HepG2 (cell line): Measurements from ENCODE around the gene C1orf74. TPM values are rescaled to one million over a fixed set of nuclear protein-coding genes. Genes with fewer than 3 reads are reported as not detected.
A peak's percentile ranks its signal among the peaks of the same experiment; 100 is the strongest.

Source experiments
- ATAC-seq: fragments of 200-7000 bp; cut with Tn5 transposase; 3 replicates; pipeline ENCODE4 v1.9.1; 2020; ENCODE audit warnings: mild to moderate bottlenecking, moderate library complexity
- BruUV-seq: library from RNA; stranded (reverse); fragments of 400-500 nt; replicated peaks from 2 replicates; lab custom pipeline; 2021; lab: Mats Ljungman, UMichigan
- CTCF ChIA-PET: fragments of 300-600 bp; formaldehyde crosslinking; extraction: SDS; loops from one replicate; lab custom pipeline; 2021; ENCODE audit warnings: low total read pairs, inconsistent platforms, low intra/inter-chr PET ratio; lab: Yijun Ruan, JAX
- POLR2A ChIA-PET: fragments of 350-600 bp; sonication (Branson Sonifier 250); formaldehyde crosslinking; loops from one replicate; lab custom pipeline; 2020; ENCODE audit warnings: antibody characterized with exemption, inconsistent platforms; lab: Yijun Ruan, JAX
- DNase-seq: peaks from one replicate; pipeline ENCODE4 v3.0.0-alpha.2; 2015; ENCODE audit warnings: low spot score
- FAIRE-seq: peaks from 3 replicates; lab custom pipeline; 2011; peaks lifted over from hg19 to GRCh38; lab: Jason Lieb, UNC
- H2AFZ ChIP-seq: one replicate; pipeline ENCODE4 v1.6.1; 2011; ENCODE audit warnings: low read length, inconsistent platforms
- H3K27ac ChIP-seq: fragments of 300-600 bp; 3 replicates; pipeline ENCODE4 v1.8.0; 2011; ENCODE audit warnings: mixed run types, mild to moderate bottlenecking, mixed read lengths, low read length, inconsistent platforms; ENCODE audit not compliant: insufficient read depth; ENCODE audit errors: extremely low read length
- H3K27me3 ChIP-seq, 2 experiments: fragments of 200-600 bp in 1 of 2; 2 replicates in 1 of 2; 3 replicates in 1 of 2; pipeline versions ENCODE4 v1.6.0 to v1.8.0; 2011; ENCODE audit warnings: low read length in 2 of 2, mild to moderate bottlenecking in 2 of 2, moderate library complexity in 2 of 2, inconsistent platforms in 1 of 2; ENCODE audit not compliant: insufficient read depth in 2 of 2, control insufficient read depth in 1 of 2
- H3K36me3 ChIP-seq, 2 experiments: fragments of 200-600 bp in 1 of 2; replicated peaks in 1 of 2; 2 replicates in 1 of 2; 3 replicates in 1 of 2; pipeline versions ENCODE4 v1.5.1 to v1.8.0; 2011; ENCODE audit warnings: low read length in 2 of 2, inconsistent platforms in 1 of 2; ENCODE audit not compliant: insufficient read depth in 2 of 2, control insufficient read depth in 1 of 2
- H3K4me1 ChIP-seq: 2 replicates; pipeline ENCODE4 v1.5.1; 2012; ENCODE audit warnings: low read length, inconsistent platforms; ENCODE audit not compliant: insufficient read depth
- H3K4me2 ChIP-seq: 2 replicates; pipeline ENCODE4 v1.6.0; 2011; ENCODE audit warnings: low read depth, low read length, inconsistent platforms
- H3K4me3 ChIP-seq, 3 experiments: fragments of 200-600 bp in 1 of 3; sonication (generic), shearing (Covaris generic) in 1 of 3; replicated peaks in 1 of 3; 2 replicates each; pipeline ENCODE4 v1.5.1; 2011 to 2016; ENCODE audit warnings: low read length in 3 of 3, inconsistent platforms in 2 of 3, low read depth in 2 of 3, mild to moderate bottlenecking in 2 of 3, control low read depth in 1 of 3, mixed read lengths in 1 of 3; ENCODE audit not compliant: insufficient read depth in 1 of 3
- H3K79me2 ChIP-seq: one replicate; pipeline ENCODE4 v1.6.1; 2011; ENCODE audit warnings: low read length, inconsistent platforms; ENCODE audit not compliant: insufficient read depth
- H3K9ac ChIP-seq: 2 replicates; pipeline ENCODE4 v1.6.0; 2011; ENCODE audit warnings: mild to moderate bottlenecking, low read depth, low read length, inconsistent platforms; ENCODE audit not compliant: insufficient read depth
- H3K9me3 ChIP-seq: 2 replicates; pipeline ENCODE4 v1.5.1; 2012; ENCODE audit warnings: mild to moderate bottlenecking, low read length
- H4K20me1 ChIP-seq: 2 replicates; pipeline ENCODE4 v1.6.0; 2011; ENCODE audit warnings: inconsistent platforms, mild to moderate bottlenecking, low read length, moderate library complexity; ENCODE audit not compliant: insufficient read depth
- CCAR2 ChIP-seq: fragments of 200-400 bp; formaldehyde crosslinking; optimal IDR thresholded peaks from 2 replicates; pipeline ENCODE3; 2018; ENCODE audit warnings: low read depth, mild to moderate bottlenecking, low read length, moderate library complexity
- ZNF362 ChIP-seq: sonication (generic); formaldehyde crosslinking; IDR thresholded peaks from 2 replicates; pipeline ENCODE4 v1.4.0; 2020; ENCODE audit warnings: missing genetic modification reagents, mild to moderate bottlenecking, borderline replicate concordance
- WGBS: methylation state at CpG from one replicate; pipeline ENCODE4 v1.1.6; 2017; ENCODE audit warnings: low lambda C conversion rate; 5-methylcytosine and 5-hydroxymethylcytosine counted together
- in situ Hi-C: cut with HindIII; loops from 2 replicates; pipeline ENCODE4 v1.10.0; 2017; ENCODE audit warnings: low pct_unique_long_range_greater_than_20kb; ENCODE audit not compliant: extremely low pct_ligation_motif_present
- intact Hi-C: fragments of 100-400 bp; cut with micrococcal nuclease; formaldehyde crosslinking; loops from one replicate; pipeline ENCODE4 v1.10.0; 2022; ENCODE audit not compliant: unreplicated experiment
- polyA plus RNA-seq, 8 experiments: library from polyadenylated mRNA; depleted of rRNA in 3 of 8; stranded (reverse) in 7 of 8; unstranded in 1 of 8; fragments of >200 nt; fragmentation: Illumina TruSeq in 4 of 8; extraction: Trizol in 4 of 8; gene quantifications; 2 replicates each; pipeline versions ENCODE4 v1.2.1 to v1.2.3, GENCODE V29; 2011 to 2016; ENCODE audit warnings: low read depth in 4 of 8, missing spikeins in 1 of 8, mixed read lengths in 1 of 8; ENCODE audit not compliant: insufficient read depth in 1 of 8
- total RNA-seq, 5 experiments: library from RNA; depleted of rRNA; stranded (reverse); fragments of >200 nt; fragmentation: Illumina TruSeq; extraction: Trizol; gene quantifications; 2 replicates each; pipeline ENCODE4 v1.2.3, GENCODE V29; 2016; ENCODE audit warnings: low read depth in 1 of 5
- TF ChIP-seq, protein P1 (sequence below): fragments of 450-650 bp; IDR thresholded peaks from 2 replicates; pipeline ENCODE4 v1.6.1; 2016

Gene C1orf74
- total and polyA plus RNA-seq, 2 of the 13 experiments (the other 11 are each of a cell fraction or from before 2014, with no cell fraction given), result 0.33 to 0.71 TPM

GRCh38 chr1:209732725-209733124 is 51.6 kb downstream of the C1orf74 start (continued):
- no peak for TF ChIP-seq ZNF362 (CRISPR knock-in tag)

DNA sequence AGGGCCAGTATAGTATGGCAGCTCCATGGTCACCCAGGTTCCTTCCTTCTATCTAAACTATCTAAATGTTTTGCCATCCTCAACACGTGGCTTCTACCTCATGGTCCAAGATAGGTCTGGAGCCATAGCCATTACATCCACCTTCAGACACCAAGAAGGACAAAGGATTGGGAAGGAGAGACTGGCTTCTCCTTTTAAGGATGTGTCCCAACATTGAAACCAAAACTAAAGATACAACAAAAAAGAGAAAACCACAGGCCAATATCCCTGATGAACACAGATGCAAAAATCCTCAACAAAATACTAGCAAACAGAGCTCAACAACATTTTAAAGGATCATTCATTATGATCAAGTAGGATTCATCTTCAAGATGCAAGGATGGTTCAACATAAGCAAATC is 54.9 kb downstream of the C1orf74 start:
- Histone ChIP-seq H3K36me3 (no peaks in the 10 kb centered on the region), H3K79me2 (no peaks in the 10 kb centered on the region), H4K20me1 (no peaks in the 10 kb centered on the region), H2AFZ (no peak overlapping the region), H3K4me3 (no peak overlapping the region), H3K27ac (no peak overlapping the region), H3K4me2 (no peak overlapping the region), H3K9me3 (no peaks in the 10 kb centered on the region), H3K9ac (no peak overlapping the region), H3K4me1 (no peaks in the 10 kb centered on the region), H3K27me3 (no peaks in the 10 kb centered on the region; a peak in 1 of 5 replicates)
- no peak for DNase-seq
- no peak for FAIRE-seq
- intact Hi-C loops (no loop called here), in situ Hi-C loops (no loop called here)
- TF ChIP-seq, protein P1, sequence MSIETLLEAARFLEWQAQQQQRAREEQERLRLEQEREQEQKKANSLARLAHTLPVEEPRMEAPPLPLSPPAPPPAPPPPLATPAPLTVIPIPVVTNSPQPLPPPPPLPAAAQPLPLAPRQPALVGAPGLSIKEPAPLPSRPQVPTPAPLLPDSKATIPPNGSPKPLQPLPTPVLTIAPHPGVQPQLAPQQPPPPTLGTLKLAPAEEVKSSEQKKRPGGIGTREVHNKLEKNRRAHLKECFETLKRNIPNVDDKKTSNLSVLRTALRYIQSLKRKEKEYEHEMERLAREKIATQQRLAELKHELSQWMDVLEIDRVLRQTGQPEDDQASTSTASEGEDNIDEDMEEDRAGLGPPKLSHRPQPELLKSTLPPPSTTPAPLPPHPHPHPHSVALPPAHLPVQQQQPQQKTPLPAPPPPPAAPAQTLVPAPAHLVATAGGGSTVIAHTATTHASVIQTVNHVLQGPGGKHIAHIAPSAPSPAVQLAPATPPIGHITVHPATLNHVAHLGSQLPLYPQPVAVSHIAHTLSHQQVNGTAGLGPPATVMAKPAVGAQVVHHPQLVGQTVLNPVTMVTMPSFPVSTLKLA, result peak; percentile 17; the same call in 1 of the 2 replicates
- no peak for TF ChIP-seq CCAR2
- no peak for ATAC-seq
- CTCF ChIA-PET, result no interaction called here
- BruUV-seq, result no TSS peak
- WGBS, result 0% methylated on average over 1 of the region's 1 CpG
- POLR2A ChIA-PET, result no interaction called here

Other genes starting within 250 kb of the C1orf74 start
- gene CAMK1G, start 200.8 kb downstream of the C1orf74 start, total RNA-seq (2016; rRNA removed; fragmentation: Illumina TruSeq; extraction: Trizol), result not detected in 2 replicates
- not detected in 2 replicates for gene CAMK1G, start 200.8 kb downstream of the C1orf74 start, polyA plus RNA-seq (2011; rRNA removed)
- gene LAMB3, start 132.1 kb downstream of the C1orf74 start, total RNA-seq (2016; rRNA removed; fragmentation: Illumina TruSeq; extraction: Trizol), result 0.10 and 0.24 TPM in 2 replicates
- 0.18 TPM in 2 replicates for gene LAMB3, start 132.1 kb downstream of the C1orf74 start, polyA plus RNA-seq (2011; rRNA removed)
- not detected in 2 replicates for gene G0S2, start 109.1 kb downstream of the C1orf74 start, total RNA-seq (2016; rRNA removed; fragmentation: Illumina TruSeq; extraction: Trizol)
- not detected in 2 replicates for gene G0S2, start 109.1 kb downstream of the C1orf74 start, polyA plus RNA-seq (2011; rRNA removed)
- not detected in 2 replicates for gene HSD11B1, start 79.7 kb downstream of the C1orf74 start, total RNA-seq (2016; rRNA removed; fragmentation: Illumina TruSeq; extraction: Trizol)
- not detected in 2 replicates for gene HSD11B1, start 79.7 kb downstream of the C1orf74 start, polyA plus RNA-seq (2011; rRNA removed)
- gene TRAF3IP3, start 28.5 kb downstream of the C1orf74 start, total RNA-seq (2016; rRNA removed; fragmentation: Illumina TruSeq; extraction: Trizol), result not detected in 2 replicates
- not detected in 2 replicates for gene TRAF3IP3, start 28.5 kb downstream of the C1orf74 start, polyA plus RNA-seq (2011; rRNA removed)
- 0.02 TPM in 1 of 2 replicates, not detected in the other for gene IRF6, start 21.6 kb upstream of the C1orf74 start, total RNA-seq (2016; rRNA removed; fragmentation: Illumina TruSeq; extraction: Trizol)
- 0.05 TPM in 1 of 2 replicates, not detected in the other for gene IRF6, start 21.6 kb upstream of the C1orf74 start, polyA plus RNA-seq (2011; rRNA removed)
- 5.7 and 6.6 TPM in 2 replicates for gene UTP25, start 43.4 kb upstream of the C1orf74 start, total RNA-seq (2016; rRNA removed; fragmentation: Illumina TruSeq; extraction: Trizol)
- 4.4 and 4.8 TPM in 2 replicates for gene UTP25, start 43.4 kb upstream of the C1orf74 start, polyA plus RNA-seq (2011; rRNA removed)
- not detected in 2 replicates for gene SYT14, start 153.7 kb upstream of the C1orf74 start, total RNA-seq (2016; rRNA removed; fragmentation: Illumina TruSeq; extraction: Trizol)
- gene SYT14, start 153.7 kb upstream of the C1orf74 start, polyA plus RNA-seq (2011; rRNA removed), result not detected in 2 replicates